HG02571 (cell line): ENCODE results near the gene CCDC86.

Source experiments
- ATAC-seq: cut with Tn5 transposase; IDR thresholded peaks from one replicate; pipeline ENCODE4 v1.9.1; 2021; ENCODE audit warnings: mild to moderate bottlenecking, moderate library complexity; ENCODE audit not compliant: unreplicated experiment

The CCDC86 gene

DNA sequence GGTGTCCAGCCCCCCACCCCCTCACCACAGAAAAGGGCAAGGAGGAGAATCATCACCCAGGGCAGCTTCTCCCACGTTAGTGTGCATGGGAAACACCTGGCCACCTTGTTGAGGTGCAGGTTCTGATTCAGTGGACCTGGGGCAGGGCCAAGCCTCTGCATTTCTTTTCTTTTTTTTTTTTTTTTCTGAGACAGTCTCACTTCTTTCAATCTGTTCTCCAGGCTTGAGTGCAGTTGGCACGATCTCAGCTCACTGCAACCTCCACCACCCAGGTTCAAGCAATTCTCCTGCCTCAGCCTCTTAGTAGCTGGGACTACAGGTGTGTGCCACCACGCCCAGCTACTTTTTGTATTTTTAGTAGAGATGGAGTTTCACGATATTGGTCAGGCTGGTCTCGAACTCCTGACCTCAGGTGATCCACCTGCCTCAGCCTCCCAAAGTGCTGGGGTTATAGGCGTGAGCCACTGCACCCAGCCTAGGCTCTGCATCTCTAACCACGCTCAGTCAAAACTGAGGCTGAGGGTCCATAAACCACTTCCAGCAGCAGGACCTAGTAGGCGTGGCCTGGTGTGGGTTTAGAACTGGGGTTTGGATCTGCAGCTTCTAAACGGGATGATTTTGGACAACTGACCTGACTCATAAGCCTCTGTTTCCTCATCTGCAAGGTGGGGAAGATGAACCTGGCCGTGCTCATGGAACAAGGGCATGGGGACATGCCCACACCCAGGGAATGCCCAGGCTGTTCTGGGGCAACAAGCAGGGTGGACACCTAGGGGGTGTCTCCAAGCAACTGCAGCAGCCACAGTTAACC lies 26.2 kb downstream of the CCDC86 start:
- ATAC-seq: no peak

DNA sequence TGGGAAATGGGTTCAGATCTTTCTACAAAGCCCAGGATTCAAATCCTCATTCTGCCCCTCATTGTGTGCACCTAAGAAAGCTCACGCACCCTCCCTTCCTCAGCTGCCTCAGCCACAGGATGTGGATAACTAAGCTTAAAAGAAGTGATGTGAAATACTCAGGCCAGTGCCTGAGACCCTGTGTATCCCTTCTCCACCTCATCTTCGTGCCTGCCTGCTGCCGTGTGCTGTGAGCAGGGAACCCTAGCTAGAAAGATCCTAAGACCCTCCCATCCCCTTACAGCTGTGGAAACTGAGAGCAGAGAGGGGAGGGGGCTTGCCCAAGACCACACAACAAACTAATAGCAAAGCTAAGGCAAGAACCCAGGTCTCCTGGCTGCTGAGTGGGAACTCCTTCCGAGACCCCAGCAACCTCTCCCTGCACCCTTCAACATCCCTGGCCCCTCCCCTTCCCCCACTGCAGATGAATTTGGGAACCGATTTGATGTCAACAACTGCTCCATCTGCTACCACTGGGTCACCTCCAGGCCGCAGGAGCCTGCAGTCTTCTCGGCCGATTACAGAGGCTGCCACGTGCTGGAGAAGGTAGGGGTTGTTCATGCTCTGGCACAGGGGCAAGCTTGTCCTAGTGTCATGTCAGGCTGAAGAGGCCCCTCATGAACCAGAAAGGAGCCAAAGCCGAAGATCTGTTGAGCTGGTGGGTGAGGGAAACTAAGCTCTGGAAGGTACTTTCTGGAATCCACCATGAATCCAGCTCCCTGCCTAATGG lies 27.0 kb downstream of the CCDC86 start:
- no peak for ATAC-seq

DNA sequence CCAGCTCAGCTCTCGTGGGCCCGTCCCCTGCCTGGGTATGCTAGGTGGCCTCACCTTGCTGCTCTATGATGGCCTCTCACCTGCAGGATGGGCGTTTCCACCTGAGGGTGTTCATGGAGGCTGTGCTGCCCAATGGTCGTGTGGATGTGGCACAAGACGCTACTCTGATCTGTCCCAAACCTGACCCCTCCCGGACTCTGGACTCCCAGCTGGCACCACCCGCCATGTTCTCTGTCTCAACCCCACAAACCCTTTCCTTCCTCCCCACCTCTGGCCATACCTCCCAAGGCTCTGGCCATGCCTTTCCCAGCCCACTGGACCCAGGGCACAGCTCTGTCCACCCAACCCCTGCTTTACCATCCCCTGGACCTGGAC lies 27.5 kb downstream of the CCDC86 start:
- ATAC-seq: no peak

DNA sequence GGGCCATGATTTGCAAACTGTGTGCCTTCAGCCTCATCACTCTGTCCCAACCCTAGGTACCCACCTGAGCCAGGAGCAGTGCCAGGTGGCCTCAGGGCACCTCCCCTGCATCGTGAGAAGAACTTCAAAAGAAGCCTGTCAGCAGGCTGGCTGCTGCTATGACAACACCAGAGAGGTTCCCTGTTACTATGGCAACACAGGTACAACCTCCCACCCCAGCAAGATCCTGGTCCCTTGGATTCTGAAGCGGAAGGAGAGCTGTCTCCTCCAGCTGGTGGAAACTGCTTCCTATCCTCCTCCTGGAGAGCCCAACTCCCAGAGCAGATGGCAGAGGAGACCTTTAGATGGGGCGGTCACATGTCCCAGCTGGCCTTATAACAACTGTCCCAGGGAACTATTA lies 28.4 kb downstream of the CCDC86 start:
- ATAC-seq: no peak

DNA sequence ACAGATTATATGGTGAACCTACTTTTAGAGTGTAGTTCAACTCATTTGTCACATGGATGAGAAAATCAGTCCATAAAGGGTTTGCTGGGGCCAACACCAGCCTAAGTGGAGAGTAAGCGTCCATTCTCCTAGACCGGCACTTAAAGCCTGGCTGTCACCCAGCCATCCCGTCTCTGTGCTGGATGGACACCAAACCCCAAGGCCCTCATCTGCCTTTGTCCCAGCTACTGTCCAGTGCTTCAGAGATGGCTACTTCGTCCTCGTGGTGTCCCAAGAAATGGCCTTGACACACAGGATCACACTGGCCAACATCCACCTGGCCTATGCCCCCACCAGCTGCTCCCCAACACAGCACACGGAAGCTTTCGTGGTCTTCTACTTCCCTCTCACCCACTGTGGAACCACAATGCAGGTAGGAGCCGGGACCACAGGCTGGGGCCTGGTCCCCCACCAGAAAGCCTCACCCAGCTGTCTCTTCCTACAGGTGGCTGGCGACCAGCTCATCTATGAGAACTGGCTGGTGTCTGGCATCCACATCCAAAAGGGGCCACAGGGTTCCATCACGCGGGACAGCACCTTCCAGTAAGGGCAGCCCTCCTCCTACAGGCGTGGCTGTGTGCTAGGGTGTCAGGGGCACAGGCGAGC lies 28.9 kb downstream of the CCDC86 start:
- no peak for ATAC-seq

DNA sequence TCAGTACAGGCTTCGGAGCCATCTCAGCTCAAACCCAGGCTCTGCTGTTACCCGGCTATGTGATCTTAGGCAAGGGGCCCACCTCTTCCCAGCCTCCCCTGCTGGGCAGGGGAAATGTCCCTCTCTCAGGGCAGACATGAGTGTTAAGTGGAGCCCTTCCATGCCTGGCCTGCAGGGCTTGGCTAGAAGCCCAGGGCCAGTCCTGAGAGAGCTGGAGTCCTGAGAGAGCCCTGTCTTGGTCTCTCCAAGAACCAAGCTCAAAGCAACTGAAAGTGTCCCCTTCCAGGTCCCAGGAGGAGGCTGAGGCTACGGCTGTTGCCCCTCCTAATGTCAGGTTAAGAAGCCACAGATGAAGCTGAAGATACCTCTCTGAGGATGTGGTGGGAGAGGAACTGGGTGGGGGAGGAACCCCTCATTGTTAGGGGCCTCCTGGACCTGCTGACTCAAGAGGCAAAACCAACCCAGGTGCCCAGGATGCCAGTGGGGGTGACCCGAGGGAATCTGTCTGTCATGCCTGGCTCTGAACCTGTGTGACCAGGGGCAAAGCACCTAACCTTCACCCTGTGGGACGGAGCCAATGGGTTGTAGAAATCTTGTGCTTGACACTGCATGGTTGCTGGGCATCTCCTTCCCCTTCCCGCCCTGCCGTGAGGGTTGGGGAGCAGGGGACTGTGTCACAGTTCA lies 29.6 kb downstream of the CCDC86 start:
- ATAC-seq: no peak

DNA sequence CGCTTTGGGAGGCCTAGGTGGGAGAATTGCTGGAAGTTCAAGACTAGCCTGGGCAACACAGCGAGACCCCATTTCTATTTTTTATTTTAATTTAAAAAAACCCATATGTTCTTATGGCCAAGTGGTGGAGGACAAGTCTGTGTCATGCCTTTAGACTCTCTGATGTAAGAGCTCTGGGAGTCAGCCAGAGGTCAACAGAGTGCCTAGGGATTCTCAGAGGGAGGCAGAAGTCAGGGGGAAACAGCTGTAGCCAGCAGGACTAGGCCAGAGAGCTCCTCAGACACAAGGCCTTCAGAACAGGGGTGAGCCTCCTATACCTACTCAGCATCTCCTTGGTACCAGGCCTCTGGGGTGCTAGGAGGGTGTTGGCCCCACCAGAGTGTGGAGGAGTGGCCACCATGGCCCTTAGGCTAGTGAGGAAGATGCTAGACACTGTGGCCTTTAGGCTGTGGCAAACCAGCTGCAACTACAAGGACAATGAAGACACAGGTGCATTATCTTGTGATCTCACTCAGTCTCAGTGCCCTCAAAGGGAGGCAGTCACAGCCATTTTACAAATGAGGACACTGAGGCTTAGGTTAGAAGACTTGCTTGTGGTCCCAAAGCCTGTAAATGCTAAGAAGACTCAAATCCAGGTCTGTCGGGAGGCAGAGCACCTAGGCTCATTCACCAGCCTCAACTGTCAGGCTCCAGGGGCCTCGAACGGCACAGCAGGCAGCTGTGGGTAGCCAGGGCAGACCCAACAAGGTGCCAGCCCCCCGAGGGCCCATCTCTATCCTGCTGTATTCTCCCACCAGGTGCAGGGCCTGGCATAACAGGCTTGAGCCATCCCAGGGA lies 30.4 kb downstream of the CCDC86 start:
- ATAC-seq: no peak

DNA sequence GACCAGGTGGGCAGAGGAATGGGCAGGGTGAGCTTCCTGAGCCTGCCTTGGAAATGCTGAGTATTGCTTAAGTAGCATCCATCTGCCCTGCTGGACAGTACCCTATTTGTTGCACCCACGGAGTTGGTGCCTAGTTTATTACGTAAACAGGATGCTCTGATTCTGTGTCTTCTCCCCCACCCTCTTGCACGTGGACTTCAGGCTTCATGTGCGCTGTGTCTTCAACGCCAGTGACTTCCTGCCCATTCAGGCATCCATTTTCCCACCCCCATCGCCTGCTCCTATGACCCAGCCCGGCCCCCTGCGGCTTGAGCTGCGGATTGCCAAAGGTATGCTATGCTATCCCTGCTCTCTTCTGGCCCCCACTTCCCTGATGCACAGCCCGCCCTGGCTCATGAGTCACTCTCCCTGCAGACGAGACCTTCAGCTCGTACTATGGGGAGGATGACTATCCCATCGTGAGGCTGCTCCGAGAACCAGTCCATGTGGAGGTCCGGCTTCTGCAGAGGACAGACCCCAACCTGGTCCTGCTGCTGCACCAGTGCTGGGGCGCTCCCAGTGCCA lies 31.1 kb downstream of the CCDC86 start:
- no peak for ATAC-seq

DNA sequence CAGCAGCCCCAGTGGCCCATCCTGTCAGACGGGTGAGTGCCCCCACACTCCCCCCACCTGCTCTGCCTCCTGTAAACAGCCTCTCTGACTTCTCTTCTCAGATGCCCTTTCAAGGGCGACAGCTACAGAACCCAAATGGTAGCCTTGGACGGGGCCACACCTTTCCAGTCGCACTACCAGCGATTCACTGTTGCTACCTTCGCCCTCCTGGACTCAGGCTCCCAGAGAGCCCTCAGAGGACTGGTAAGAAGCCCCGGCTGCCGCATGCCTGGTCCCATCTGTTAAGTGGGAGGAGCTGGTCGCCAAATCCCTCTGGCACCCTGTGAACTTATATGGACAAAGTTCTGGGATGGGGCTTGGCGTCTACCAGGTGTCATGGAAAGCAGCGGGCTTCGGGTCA lies 31.6 kb downstream of the CCDC86 start:
- ATAC-seq: no peak

DNA sequence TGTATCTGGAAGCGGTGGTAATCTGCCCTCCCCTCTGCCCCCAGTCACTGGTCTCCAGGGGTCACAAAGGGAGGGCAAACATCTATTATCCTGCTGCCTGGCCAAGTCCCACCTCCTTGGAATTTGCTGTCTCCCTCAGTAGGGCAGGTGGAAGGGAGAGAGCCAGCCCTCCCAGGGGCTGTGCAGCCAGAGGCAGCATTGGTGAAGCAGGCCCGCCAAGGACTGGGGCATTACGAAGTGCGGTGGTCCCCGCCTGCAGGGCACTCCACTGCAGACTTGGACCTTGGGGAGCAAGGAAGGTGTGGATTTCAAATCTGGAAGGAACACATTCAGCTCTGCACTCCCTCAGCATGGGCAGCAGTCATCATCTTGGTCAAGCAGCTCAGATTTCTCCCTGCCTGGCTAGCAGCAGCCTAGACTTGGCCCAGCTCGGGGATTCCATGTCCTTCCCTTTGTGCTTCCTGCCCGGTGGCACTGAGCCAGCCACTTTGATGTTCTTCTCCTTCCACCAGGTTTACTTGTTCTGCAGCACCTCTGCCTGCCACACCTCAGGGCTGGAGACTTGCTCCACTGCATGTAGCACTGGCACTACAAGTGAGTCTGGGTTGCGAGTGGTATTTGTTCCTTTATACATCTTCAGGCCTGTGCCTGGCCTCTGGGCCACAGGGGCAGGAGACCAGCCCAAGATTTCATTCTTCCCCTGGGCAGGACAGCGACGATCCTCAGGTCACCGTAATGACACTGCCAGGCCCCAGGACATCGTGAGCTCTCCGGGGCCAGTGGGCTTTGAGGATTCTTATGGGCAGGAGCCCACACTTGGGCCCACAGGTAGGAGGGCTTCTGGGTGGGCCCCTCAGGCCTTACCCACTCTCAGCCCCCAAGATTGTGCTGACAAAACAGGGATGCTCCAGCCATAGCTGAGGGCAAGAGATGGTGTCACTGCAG lies 32.8 kb downstream of the CCDC86 start:
- ATAC-seq: no peak

DNA sequence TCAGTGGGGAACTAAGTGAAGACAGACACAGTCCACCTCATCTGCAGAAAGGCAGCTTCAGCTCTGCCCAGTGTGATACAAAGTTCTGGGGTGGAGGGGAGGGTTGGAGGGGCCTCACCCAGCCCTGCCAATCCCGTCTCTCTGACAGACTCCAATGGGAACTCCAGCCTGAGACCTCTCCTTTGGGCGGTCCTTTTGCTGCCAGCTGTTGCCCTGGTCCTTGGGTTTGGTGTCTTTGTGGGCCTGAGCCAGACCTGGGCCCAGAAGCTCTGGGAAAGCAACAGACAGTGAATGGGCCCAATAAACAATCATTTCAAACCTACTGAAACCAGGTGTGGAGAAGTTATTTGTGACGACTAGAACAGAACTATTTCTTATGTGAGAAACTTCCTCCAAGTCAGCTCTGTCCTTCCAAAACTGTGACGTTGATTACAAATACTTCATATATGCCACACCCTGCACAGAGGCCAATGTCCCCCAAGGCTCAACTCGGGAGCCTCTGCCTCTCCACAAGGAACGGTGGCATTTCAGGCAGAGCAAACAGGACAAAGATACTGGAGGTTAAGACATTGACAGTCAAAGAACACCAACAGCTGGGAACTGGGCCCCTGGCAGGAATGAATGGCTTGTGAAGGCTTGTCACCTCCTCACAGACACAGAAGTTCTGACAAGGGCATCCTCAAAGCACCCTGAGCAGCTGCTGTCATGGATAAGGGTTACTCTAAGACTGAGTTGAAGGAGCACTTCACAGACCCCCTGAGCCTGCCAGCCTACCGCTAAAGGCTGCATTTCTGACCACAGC lies 33.7 kb downstream of the CCDC86 start:
- no peak for ATAC-seq

DNA sequence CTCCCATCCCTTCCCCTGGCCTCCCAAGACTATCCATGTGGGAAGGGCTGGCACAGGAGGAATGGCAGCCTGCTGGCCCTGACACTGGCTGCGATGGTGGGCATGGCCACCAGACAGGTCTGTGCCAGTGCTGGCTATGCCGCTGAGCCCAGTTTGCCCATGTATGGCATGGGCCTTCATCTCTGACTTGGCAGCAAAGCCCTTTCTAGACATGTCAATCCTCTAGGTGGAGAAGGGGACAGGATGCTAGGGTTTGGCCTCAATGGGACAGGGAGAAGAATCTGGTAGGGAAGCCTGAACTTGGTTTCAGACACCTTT lies 34.2 kb downstream of the CCDC86 start:
- ATAC-seq: no peak

DNA sequence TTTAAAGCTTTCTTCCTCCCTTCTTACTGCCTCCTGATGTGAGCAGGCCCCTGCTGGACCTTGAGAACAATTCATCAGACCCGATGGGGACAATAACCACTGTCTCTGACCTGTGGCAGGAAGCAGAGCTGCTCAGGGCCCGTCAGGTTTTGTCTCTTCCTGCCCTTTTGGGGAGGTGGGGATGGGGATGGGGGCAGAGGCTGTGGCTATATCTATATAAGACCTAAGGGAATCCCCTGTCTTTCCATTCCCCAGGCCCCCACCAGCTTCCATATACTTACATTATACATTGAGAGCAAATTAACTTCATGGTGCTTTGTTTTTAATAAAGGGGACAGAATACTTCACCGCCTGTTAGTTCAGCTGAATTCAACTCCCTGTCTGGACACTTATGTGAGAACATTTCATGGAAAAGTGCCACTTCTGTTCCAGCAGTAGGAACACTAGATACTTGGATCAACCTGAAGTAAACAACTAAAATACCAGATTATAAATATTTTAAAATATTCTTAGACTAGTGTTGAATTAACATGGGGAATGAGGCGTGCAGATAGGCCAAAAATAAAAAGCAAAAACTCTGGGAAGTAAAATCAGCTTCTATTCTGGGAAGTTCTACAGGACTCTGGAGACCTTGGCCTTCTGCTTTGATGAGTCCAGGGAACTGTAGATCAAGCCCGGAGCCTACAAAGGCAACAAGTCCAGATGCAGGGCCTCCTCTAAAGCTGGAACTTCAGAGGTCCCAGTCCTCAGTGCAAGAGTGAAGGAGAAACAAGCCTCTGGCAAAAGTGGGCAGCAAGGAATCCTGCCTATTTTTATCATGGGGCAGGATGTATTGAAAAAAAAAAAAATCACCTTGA lies 36.6 kb downstream of the CCDC86 start:
- no peak for ATAC-seq

DNA sequence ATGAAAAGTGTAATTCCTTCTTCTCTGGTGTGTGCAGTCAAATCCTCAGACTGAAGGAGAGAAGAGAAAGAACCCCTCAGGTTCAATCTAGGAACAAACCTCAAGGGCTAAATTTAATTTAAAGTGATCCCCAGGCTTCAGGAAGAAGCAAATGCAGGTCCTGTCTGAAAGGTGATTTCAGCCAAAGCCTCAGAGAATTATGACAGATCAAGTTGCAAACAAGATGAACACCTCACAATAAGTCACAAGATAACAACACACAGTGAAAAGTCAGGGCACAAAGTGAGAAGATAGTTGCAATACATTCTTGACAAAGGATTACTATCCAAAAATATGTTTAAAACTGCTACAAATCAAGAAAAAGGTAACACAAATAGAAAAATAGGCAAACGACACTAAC lies 37.2 kb downstream of the CCDC86 start:
- no peak for ATAC-seq

DNA sequence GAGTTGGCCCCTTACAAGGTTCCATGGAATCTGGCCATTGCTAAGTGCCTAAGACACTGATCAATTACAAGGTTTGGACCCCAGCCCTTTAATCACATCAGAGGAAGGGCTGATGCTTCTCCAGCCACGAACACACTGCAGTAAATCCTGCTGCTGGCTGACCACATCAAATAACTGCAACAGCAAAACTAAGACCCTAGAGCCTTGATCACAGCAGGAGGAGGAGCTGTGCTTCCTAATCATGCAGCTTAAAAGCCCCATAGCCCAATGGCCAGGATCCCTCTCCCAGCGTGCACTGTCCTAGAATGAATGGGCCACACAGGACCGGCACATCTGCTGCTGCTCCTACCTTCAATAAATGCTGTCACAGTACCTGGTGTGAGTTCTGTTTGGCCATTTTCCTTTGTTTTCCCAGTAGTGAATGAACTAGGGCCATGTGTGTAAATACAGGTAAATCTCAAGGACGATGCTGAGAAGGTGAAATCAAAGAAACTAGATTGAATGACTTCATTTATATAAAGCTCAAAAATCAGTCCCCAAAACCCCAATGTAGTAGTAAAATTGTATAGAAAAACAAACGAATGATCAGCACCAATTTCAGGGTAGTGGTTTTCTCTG lies 38.2 kb downstream of the CCDC86 start:
- ATAC-seq: no peak

DNA sequence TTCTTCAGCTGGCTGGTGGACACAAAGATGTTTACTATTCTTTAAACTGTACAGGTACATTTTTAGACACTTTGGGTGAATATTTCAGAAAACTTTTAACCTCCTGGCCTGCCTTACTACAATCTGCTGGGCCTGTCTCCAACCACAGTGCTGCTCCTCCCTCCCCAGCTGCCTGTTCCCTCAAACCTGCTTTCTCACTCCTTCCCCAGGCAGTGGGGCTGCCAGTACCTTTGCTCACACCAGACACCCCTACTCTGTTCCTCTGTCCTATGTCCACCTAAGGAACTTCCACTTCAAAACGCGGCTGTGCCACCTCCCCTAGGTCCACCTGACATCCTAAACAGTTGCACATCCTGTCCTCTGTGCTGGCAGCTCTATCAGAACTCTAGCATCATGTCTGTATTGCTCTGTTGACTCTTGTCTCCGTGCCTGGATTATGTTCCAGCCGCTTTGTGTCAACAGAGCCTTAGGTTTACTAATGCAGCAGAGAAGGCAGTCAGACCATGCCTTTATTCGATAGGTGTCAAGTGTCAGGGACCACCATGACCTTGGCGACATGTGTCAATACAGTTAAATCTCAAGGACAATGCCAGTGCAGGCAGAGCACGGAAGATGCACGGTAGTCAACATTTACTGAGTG lies 38.9 kb downstream of the CCDC86 start:
- ATAC-seq: no peak

DNA sequence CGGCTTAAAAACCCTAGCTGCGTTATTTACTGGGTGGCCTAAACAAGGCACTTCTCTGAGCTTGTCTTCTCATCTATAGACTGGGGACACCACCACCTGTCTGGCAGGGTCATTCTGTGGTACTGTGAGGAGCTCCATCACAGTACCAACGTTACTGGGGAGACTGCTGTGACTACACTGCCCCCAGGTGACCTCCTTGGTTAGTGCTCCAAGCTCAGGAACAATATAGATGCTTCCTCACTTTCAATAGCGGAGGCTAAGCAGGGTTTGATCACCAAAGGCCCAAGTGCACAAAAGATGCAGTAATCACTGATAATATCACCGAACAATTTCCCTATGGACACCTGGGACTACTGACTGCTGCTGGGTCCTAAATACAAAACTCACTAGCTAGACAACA lies 45.6 kb downstream of the CCDC86 start:
- ATAC-seq: no peak
